COLO668 (cell line): ENCODE results near the gene ARPIN.

Source experiments
- DNase-seq: peaks from one replicate; lab custom pipeline; 2025; ENCODE audit not compliant: unreplicated experiment; lab: John Stamatoyannopoulos, UW

ARPIN gene

GRCh38 chr15:89845305-89845893, 67.4 kb downstream of the ARPIN start:
- DNase-seq = no peak
